ENCODE measurements around the gene DPYD.

Gene DPYD

DNA sequence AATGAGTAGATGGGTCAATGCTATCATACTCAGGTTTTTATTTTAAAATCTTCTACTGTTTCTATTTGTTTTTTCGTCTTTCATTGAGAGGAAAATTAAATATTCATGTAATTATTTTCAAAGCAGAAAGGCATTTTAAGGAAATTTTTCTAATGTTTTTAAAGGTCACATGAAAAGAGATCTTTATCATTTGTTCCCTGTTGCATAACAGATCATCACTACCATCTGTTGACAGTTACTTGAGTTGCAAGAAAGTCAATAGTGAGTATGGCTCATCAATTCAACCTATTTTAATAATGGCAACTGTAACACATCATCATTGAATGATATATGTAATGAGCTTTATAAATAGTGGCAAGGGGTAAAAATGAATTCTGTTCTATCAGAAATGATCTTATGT is 369.7 kb downstream of the DPYD start:
- no peaks in the 10 kb centered on the region for H3K9me3 ChIP-seq (replicated peaks; ENCODE audit: insufficient read depth, low read length)
- H3K4me1 ChIP-seq (ENCODE audit: low read length): no peaks in the 10 kb centered on the region
- TF ChIP-seq EZH2phosphoT487 (IDR thresholded peaks at IDR 0.05; ENCODE audit: low read length) (no peak), EZH2 (optimal IDR thresholded peaks at IDR 0.05; ENCODE audit: low read depth, low read length) (no peak)
- TF ChIP-seq, protein P1, sequence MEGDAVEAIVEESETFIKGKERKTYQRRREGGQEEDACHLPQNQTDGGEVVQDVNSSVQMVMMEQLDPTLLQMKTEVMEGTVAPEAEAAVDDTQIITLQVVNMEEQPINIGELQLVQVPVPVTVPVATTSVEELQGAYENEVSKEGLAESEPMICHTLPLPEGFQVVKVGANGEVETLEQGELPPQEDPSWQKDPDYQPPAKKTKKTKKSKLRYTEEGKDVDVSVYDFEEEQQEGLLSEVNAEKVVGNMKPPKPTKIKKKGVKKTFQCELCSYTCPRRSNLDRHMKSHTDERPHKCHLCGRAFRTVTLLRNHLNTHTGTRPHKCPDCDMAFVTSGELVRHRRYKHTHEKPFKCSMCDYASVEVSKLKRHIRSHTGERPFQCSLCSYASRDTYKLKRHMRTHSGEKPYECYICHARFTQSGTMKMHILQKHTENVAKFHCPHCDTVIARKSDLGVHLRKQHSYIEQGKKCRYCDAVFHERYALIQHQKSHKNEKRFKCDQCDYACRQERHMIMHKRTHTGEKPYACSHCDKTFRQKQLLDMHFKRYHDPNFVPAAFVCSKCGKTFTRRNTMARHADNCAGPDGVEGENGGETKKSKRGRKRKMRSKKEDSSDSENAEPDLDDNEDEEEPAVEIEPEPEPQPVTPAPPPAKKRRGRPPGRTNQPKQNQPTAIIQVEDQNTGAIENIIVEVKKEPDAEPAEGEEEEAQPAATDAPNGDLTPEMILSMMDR (IDR thresholded peaks at IDR 0.05; ENCODE audit: low read length): no peak
- no peak overlapping the region for H3K9ac ChIP-seq (ENCODE audit: low read length)
- no peak overlapping the region for H3K4me3 ChIP-seq (ENCODE audit: low read length)
- no peaks in the 10 kb centered on the region for H3K27me3 ChIP-seq (replicated peaks; ENCODE audit: insufficient read depth, low read length)
- H3K4me2 ChIP-seq (ENCODE audit: low read depth, low read length): no peak overlapping the region
- H2AFZ ChIP-seq (ENCODE audit: low read length): no peak overlapping the region
- no peak for DNase-seq
- no peaks in the 10 kb centered on the region for H4K20me1 ChIP-seq (ENCODE audit: insufficient read depth, low read length)
- H3K79me2 ChIP-seq (ENCODE audit: low read length): no peaks in the 10 kb centered on the region
- H3K27ac ChIP-seq (ENCODE audit: low read length): no peak overlapping the region
- no peaks in the 10 kb centered on the region for H3K36me3 ChIP-seq (replicated peaks; ENCODE audit: insufficient read depth, low read length)
- no peaks in the 10 kb centered on the region for H3K9me2 ChIP-seq (replicated peaks; ENCODE audit: insufficient read depth, low read length)
- H3F3A ChIP-seq (ENCODE audit: insufficient read depth, low read length): no peaks in the 10 kb centered on the region

DNA sequence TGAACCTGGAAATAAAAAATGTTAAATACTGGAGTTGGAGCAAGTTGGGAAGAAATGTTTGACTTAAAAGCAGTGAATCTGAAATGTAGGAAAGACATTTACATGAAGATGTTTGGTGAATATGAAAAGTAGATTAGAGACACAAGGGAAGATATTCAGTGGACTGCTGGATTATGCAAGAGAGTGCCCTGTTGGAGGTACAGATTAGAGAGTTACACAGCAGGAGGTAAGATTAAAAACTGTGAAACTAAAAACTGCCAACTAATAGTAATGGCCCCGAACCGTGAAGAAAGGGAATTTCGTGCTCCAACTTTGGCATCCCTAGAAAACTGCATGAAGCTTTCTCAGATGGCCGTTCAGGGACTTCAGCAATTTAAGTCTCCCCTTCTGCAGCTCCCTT is 375.4 kb downstream of the DPYD start:
- no peak overlapping the region for H3K4me2 ChIP-seq (ENCODE audit: low read depth, low read length)
- no peaks in the 10 kb centered on the region for H3F3A ChIP-seq (ENCODE audit: insufficient read depth, low read length)
- H3K9me2 ChIP-seq (replicated peaks; ENCODE audit: insufficient read depth, low read length): no peaks in the 10 kb centered on the region
- TF ChIP-seq EZH2phosphoT487 (IDR thresholded peaks at IDR 0.05; ENCODE audit: low read length): no peak
- TF ChIP-seq, protein P1 (IDR thresholded peaks at IDR 0.05; ENCODE audit: low read length): no peak
- DNase-seq: no peak
- H4K20me1 ChIP-seq (ENCODE audit: insufficient read depth, low read length): no peaks in the 10 kb centered on the region
- H3K4me3 ChIP-seq (ENCODE audit: low read length): no peak overlapping the region
- H3K4me1 ChIP-seq (ENCODE audit: low read length): no peaks in the 10 kb centered on the region
- H3K36me3 ChIP-seq (replicated peaks; ENCODE audit: insufficient read depth, low read length): no peaks in the 10 kb centered on the region
- no peak overlapping the region for H3K27ac ChIP-seq (ENCODE audit: low read length)
- no peaks in the 10 kb centered on the region for H3K9me3 ChIP-seq (replicated peaks; ENCODE audit: insufficient read depth, low read length)
- no peak overlapping the region for H3K9ac ChIP-seq (ENCODE audit: low read length)
- H3K27me3 ChIP-seq (replicated peaks; ENCODE audit: insufficient read depth, low read length): no peaks in the 10 kb centered on the region
- no peak overlapping the region for H2AFZ ChIP-seq (ENCODE audit: low read length)
- H3K79me2 ChIP-seq (ENCODE audit: low read length): no peaks in the 10 kb centered on the region

DNA sequence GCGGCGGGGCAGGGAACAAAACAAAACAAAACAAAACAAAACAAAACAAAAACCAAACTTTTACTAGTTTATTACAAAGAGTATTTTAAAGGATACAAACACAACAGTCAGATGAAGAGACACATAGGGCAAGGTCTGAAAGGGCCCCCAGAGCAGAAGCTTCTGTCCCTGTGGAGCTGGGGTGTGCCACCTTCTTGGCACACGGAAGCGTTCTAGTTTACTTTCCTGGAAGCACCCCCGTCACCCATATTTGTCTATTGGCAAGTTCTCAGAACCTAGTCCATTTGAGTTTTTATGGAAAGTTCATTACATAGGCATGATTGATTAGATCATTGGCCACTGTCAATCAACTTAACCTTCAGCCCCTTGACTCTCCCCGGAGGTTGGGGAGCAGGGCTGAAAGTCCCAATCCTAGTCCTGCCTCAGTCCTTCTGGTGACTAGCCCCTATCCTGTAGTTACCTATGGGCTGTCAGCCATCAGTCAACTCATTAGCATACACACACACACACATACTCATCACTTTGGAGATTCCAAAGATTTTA is 380.4 kb downstream of the DPYD start:
- DNase-seq: no peak
- no peaks in the 10 kb centered on the region for H3F3A ChIP-seq (ENCODE audit: insufficient read depth, low read length)
- no peaks in the 10 kb centered on the region for H4K20me1 ChIP-seq (ENCODE audit: insufficient read depth, low read length)
- no peaks in the 10 kb centered on the region for H3K79me2 ChIP-seq (ENCODE audit: low read length)
- no peak overlapping the region for H2AFZ ChIP-seq (ENCODE audit: low read length)
- no peak overlapping the region for H3K9ac ChIP-seq (ENCODE audit: low read length)
- no peak overlapping the region for H3K4me2 ChIP-seq (ENCODE audit: low read depth, low read length)
- no peak overlapping the region for H3K27ac ChIP-seq (ENCODE audit: low read length)
- H3K4me1 ChIP-seq (ENCODE audit: low read length): no peaks in the 10 kb centered on the region
- no peaks in the 10 kb centered on the region for H3K9me3 ChIP-seq (replicated peaks; ENCODE audit: insufficient read depth, low read length)
- TF ChIP-seq, protein P1 (IDR thresholded peaks at IDR 0.05; ENCODE audit: low read length): no peak
- TF ChIP-seq EZH2 (optimal IDR thresholded peaks at IDR 0.05; ENCODE audit: low read depth, low read length) (no peak), EZH2phosphoT487 (IDR thresholded peaks at IDR 0.05; ENCODE audit: low read length) (no peak)
- H3K4me3 ChIP-seq (ENCODE audit: low read length): no peak overlapping the region
- no peaks in the 10 kb centered on the region for H3K27me3 ChIP-seq (replicated peaks; ENCODE audit: insufficient read depth, low read length)
- H3K36me3 ChIP-seq (replicated peaks; ENCODE audit: insufficient read depth, low read length): no peaks in the 10 kb centered on the region
- H3K9me2 ChIP-seq (replicated peaks; ENCODE audit: insufficient read depth, low read length): no peaks in the 10 kb centered on the region
